Fibroblast of the aortic adventitia (primary cell): Measurements from ENCODE around the gene DIDO1. TPM values are rescaled to one million over a fixed set of nuclear protein-coding genes. Genes with fewer than 3 reads are reported as not detected.

Experiments
- DNase-seq: peaks from one replicate; pipeline ENCODE4 v3.0.0-alpha.2; 2010; ENCODE audit warnings: low read depth
- H3K4me3 ChIP-seq: 2 replicates; pipeline ENCODE4 v1.5.1; 2011; ENCODE audit warnings: low read depth, mild to moderate bottlenecking, control low read depth, low read length, moderate library complexity
- total RNA-seq: library from RNA; depleted of rRNA; stranded (reverse); fragments of >200 nt; gene quantifications from 2 replicates; pipeline ENCODE4 v1.2.3, GENCODE V29; 2012; ENCODE audit warnings: low replicate concordance
- TF ChIP-seq, protein P1 (sequence below): IDR thresholded peaks from 2 replicates; pipeline ENCODE4 v1.5.1; 2011; ENCODE audit warnings: mild to moderate bottlenecking, low read length, control low read depth, inconsistent platforms; ENCODE audit not compliant: insufficient read depth

Gene DIDO1
- total RNA-seq, 1 donor, result 48.4 TPM

DNA sequence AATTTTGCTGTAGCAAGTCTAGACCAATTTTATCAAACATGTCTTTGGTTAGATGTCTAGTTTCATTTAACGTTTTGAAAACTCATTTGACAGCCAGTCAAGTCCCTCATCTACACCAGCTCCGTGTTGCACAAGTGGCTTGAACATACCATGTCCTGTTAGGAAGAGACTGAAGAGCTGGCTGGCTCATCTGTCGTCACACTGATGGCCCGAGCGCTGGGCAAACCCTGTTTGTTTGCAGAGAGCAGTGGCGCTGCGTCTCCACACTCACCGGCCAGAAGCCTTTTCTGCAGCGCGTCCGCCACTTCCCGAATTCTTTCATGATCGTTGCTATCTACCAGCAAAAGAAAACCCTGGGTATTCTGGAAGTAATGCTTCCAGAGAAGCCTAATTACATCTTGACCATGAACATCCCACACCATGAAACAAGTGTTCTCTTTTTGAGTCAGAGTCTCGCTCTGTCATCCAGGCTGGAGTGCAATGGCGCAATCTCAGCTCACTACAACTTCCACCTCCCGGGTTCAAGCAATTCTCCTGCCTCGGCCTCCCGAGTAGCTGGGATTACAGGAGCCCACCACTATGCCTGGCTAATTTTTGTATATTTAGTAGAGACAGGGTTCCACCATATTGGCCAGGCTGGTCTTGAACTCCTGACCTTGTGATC, 54.0 kb downstream of the DIDO1 start:
- H3K4me3 ChIP-seq, result no peak overlapping the region
- no peak for DNase-seq
- TF ChIP-seq, protein P1, sequence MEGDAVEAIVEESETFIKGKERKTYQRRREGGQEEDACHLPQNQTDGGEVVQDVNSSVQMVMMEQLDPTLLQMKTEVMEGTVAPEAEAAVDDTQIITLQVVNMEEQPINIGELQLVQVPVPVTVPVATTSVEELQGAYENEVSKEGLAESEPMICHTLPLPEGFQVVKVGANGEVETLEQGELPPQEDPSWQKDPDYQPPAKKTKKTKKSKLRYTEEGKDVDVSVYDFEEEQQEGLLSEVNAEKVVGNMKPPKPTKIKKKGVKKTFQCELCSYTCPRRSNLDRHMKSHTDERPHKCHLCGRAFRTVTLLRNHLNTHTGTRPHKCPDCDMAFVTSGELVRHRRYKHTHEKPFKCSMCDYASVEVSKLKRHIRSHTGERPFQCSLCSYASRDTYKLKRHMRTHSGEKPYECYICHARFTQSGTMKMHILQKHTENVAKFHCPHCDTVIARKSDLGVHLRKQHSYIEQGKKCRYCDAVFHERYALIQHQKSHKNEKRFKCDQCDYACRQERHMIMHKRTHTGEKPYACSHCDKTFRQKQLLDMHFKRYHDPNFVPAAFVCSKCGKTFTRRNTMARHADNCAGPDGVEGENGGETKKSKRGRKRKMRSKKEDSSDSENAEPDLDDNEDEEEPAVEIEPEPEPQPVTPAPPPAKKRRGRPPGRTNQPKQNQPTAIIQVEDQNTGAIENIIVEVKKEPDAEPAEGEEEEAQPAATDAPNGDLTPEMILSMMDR, result no peak

DNA sequence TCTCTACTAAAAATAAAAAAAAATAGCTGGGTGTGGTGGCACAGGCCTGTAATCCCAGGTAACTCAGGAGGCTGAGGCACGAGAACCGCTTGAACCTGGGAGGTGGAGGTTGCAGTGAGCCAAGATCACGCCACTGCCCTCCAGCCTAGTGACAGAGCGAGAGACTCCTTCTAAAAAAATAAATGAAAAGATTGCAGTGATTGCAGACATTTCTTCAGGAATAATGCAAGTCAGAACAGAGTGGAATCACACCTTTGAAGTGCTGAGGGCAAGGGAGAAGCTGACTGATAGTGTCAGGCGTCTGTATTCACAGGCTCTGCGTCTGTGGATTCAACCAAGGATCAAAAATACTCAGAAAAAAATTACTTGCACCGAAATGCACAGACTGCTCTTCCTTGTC, 62.1 kb downstream of the DIDO1 start:
- DNase-seq, result no peak
- H3K4me3 ChIP-seq, result no peak overlapping the region

DNA sequence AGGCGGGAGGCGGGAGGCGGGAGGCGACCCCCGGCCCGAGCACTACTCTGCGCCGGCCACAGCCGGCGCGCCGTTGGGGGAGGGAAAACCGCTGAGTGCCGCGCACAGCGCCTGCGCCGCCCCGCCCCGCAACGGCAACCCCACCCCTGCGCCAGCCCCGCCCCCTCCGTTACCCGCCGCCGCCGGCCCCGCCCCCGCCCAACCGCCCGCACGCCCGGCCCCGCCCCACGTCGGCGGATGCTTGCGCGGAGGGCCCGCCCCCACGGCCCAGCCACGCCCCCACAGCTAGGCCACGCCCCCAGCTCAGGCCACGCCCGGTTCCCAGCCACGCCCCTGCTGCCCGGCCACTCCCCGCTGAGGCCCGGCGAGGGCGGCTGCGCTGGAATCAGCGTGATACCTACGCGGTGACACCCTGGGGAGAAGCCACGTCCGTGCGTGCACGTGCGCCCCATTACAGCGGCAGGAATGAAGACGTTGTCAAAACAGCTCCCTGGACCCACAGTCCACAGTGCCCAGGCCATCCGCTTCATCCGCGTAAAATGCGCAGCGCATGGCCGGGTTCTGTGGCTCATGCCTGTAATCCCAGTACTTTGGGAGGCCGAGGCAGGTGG, 64.5 kb downstream of the DIDO1 start, which contains the start of gene TCFL5:
Gene TCFL5 (minus strand): TSS at position 97 of the 611 bp plus-strand sequence. CDS start 152 bp downstream, outside the sequence.
- TF ChIP-seq, protein P1, result no peak
- DNase-seq, result peak; percentile 81
- peak within 1 kb of the TSS; percentile 74 for H3K4me3 ChIP-seq

More for the DNA sequence above, 62.1 kb downstream of the DIDO1 start:
- TF ChIP-seq, protein P1, result no peak

DNA sequence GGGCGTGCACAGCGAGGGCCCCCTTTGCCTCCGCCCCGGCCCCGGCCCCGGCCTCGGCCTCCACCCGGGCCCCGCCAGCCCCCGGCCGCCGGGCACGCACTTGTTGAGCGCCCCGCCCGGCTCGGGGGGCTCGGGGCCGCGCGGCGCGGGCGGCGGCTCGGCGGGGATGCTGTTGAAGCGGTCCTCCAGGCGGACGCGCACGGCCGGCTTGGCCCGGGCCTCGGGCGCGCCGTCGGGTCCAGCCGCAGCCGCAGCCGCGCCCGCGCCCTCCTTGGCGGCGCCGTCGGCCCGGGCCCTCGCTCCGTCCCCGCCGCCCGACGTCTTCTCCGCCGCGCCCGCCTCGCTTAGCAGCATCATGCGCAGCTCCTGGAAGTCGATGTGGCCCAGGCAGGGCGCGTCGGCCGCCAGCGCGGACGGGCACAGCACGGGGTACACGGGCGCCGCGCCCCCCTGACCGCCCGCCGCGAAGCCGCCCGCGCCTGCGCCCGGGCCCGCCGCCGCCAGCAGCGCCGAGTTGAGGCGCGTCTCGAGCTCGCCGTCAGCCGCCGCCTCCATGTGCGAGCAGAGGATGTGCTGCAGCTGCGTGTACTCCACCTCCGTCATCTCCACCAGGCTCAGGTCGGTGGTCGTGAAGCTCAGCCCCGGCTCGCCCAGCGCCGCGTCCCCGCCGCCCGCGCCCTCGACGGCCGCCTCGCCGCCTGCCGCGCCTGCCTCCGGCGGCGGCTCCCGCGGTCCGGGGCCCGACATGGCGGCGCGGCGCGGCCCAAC, 65.2 kb downstream of the DIDO1 start:
- DNase-seq, result no peak
- peak overlapping the region; percentile 74 for H3K4me3 ChIP-seq
- TF ChIP-seq, protein P1, result no peak

DNA sequence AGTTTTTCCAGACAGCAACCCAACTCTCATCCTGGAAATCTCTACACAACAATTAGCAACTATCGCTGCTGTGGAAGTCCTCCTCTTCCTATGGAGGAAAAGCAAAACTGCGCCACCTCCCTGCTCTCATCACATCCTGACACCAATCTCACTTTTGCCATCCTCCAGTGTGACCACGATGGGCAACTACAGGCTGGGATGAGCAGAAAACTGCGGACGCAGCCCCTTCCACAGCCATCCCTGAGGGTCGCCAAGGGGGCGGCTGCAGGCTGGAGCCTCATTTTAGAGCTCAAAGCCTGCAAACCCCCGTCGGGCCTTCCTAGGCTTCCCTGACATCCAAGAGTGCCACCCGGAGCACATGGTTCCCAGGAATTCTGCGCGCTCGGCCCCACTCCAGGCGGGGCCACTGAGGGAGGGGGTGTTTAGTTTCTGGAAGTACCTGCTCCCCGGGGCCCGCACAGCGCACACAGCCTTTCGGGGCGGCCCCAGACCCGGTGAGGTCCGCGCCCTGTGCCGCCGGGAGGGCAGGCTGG, 65.8 kb downstream of the DIDO1 start:
- DNase-seq, result peak; percentile 47
- TF ChIP-seq, protein P1, result peak; percentile 18
- H3K4me3 ChIP-seq, result peak overlapping the region; percentile 74

DNA sequence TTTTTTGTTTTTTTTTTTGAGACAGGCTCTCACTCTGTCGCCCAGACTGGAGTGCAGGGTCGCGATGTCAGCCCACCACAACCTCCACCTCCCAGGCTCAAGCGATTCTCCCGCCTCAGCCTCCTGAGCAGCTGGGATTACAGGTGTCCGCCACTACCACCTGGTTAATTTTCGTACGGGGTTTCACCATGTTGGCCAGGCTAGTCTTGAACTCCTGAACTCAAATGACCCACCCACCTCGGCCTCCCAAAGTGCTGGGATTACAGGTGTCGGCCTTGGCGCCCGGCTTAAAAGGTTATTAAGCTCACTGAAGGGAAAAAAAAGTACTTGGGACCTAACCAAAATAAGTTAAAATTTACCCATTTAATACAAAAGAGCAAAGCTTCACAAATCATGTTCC, 66.6 kb downstream of the DIDO1 start:
- no peak for DNase-seq
- H3K4me3 ChIP-seq, result peak overlapping the region; percentile 74
- TF ChIP-seq, protein P1, result no peak
